HCT116 (cell line): Measurements from ENCODE around the gene MT1X. TPM values are rescaled to one million over a fixed set of nuclear protein-coding genes. Genes with fewer than 3 reads are reported as not detected.

ENCODE experiments used
- ATAC-seq: fragments of 200-7000 bp; cut with Tn5 transposase; 2 replicates; pipeline ENCODE4 v1.9.1; 2020; ENCODE audit warnings: mild to moderate bottlenecking, moderate library complexity
- BruUV-seq: library from RNA; stranded (reverse); fragments of 400-500 nt; replicated peaks from 2 replicates; lab custom pipeline; 2021; lab: Mats Ljungman, UMichigan
- CTCF ChIA-PET: fragments of 300-600 bp; sonication (Branson Sonifier 250); formaldehyde crosslinking; loops from one replicate; lab custom pipeline; 2021; ENCODE audit warnings: antibody characterized with exemption; lab: Charles Lee
- POLR2A ChIA-PET: fragments of 300-600, 350-600 bp; sonication (Branson Sonifier 250); formaldehyde crosslinking; loops from one replicate; lab custom pipeline; 2021; ENCODE audit warnings: antibody characterized with exemption; lab: Charles Lee
- RAD21 ChIA-PET, 2 experiments: fragments of 300-600 bp; sonication (Branson Sonifier 250); formaldehyde crosslinking; loops; one replicate each; lab custom pipeline; 2023; ENCODE audit warnings: low total read pairs in 2 of 2; ENCODE audit not compliant: uncharacterized antibody in 2 of 2, unreplicated experiment in 2 of 2, low non-redundant PET in 1 of 2; lab: Charles Lee
- DNase-seq: peaks from one replicate; pipeline ENCODE4 v3.0.0-alpha.2; 2010; ENCODE audit warnings: low read depth, low spot score
- H2AFZ ChIP-seq: fragments of 200-600 bp; shearing (Covaris generic), sonication (generic); 2 replicates; pipeline ENCODE4 v1.6.1; 2017; ENCODE audit warnings: low read depth, mixed run types, mixed read lengths, antibody characterized with exemption, low read length; ENCODE audit not compliant: poor library complexity, severe bottlenecking
- H3K27ac ChIP-seq: 2 replicates; pipeline ENCODE4 v1.5.1; 2012; ENCODE audit warnings: low read depth, low read length
- H3K27me3 ChIP-seq: fragments of 200-600 bp; sonication (generic); 2 replicates; pipeline ENCODE4 v1.6.1; 2016; ENCODE audit warnings: mixed run types, low read length, mixed read lengths; ENCODE audit not compliant: insufficient read depth
- H3K36me3 ChIP-seq, 2 experiments: fragments of 200-500 bp in 1 of 2; fragments of 200-600 bp in 1 of 2; sonication (Bioruptor generic) in 1 of 2; sonication (generic) in 1 of 2; 2 replicates each; pipeline versions ENCODE4 v1.5.1 to v1.6.1; 2014 to 2016; ENCODE audit warnings: low read length in 2 of 2, inconsistent platforms in 1 of 2, mixed read lengths in 1 of 2, mixed run types in 1 of 2; ENCODE audit not compliant: insufficient read depth in 2 of 2, control insufficient read depth in 1 of 2
- H3K4me1 ChIP-seq, 2 experiments: fragments of 200-600 bp in 1 of 2; sonication (generic) in 1 of 2; 2 replicates each; pipeline versions ENCODE4 v1.5.1 to v1.6.1; 2012 to 2017; ENCODE audit warnings: low read length in 2 of 2, inconsistent platforms in 1 of 2, mild to moderate bottlenecking in 1 of 2, mixed read lengths in 1 of 2, mixed run types in 1 of 2, moderate library complexity in 1 of 2; ENCODE audit not compliant: insufficient read depth in 2 of 2, control insufficient read depth in 1 of 2
- H3K4me2 ChIP-seq: fragments of 200-600 bp; sonication (generic); 2 replicates; pipeline ENCODE4 v1.6.1; 2017; ENCODE audit warnings: mixed run types, low read length, mixed read lengths
- H3K4me3 ChIP-seq, 2 experiments: fragments of 200-600 bp in 1 of 2; sonication (generic) in 1 of 2; replicated peaks in 1 of 2; 2 replicates each; pipeline ENCODE4 v1.5.1; 2011 to 2016; ENCODE audit warnings: low read length in 2 of 2, control low read depth in 1 of 2, low read depth in 1 of 2, mild to moderate bottlenecking in 1 of 2, mixed read lengths in 1 of 2, mixed run types in 1 of 2
- H3K79me2 ChIP-seq: fragments of 200-600 bp; sonication (generic); 2 replicates; pipeline ENCODE4 v1.6.1; 2017; ENCODE audit warnings: mild to moderate bottlenecking, mixed run types, low read length, moderate library complexity, mixed read lengths; ENCODE audit not compliant: insufficient read depth
- H3K9ac ChIP-seq: fragments of 200-600 bp; sonication (generic); 2 replicates; pipeline ENCODE4 v1.6.1; 2016; ENCODE audit warnings: low read length, mixed read lengths
- H3K9me2 ChIP-seq: fragments of 200-600 bp; sonication (generic), shearing (Covaris generic); 2 replicates; pipeline ENCODE4 v1.6.1; 2017; ENCODE audit warnings: mixed run types, mild to moderate bottlenecking, moderate library complexity; ENCODE audit not compliant: insufficient read depth
- H3K9me3 ChIP-seq, 2 experiments: fragments of 200-500 bp in 1 of 2; fragments of 200-600 bp in 1 of 2; sonication (Bioruptor generic) in 1 of 2; sonication (generic) in 1 of 2; 2 replicates each; pipeline ENCODE4 v1.6.1; 2014 to 2017; ENCODE audit warnings: low read length in 2 of 2, mixed read lengths in 2 of 2, inconsistent platforms in 1 of 2, low read depth in 1 of 2, mild to moderate bottlenecking in 1 of 2, mixed run types in 1 of 2, moderate library complexity in 1 of 2; ENCODE audit not compliant: control insufficient read depth in 1 of 2, insufficient read depth in 1 of 2
- H4K20me1 ChIP-seq: fragments of 200-600 bp; sonication (generic), shearing (Covaris generic); 2 replicates; pipeline ENCODE4 v1.6.1; 2017; ENCODE audit warnings: mixed run types, mild to moderate bottlenecking, moderate library complexity; ENCODE audit not compliant: insufficient read depth
- ATF3 ChIP-seq: IDR thresholded peaks from 2 replicates; pipeline ENCODE4 v1.6.1; 2012
- CBX3 ChIP-seq: IDR thresholded peaks from 2 replicates; pipeline ENCODE4 v1.6.1; 2012; ENCODE audit warnings: low read depth
- CEBPB ChIP-seq: IDR thresholded peaks from 2 replicates; pipeline ENCODE4 v1.6.1; 2012; ENCODE audit warnings: low read depth
- EGR1 ChIP-seq: IDR thresholded peaks from 2 replicates; pipeline ENCODE4 v1.6.1; 2012; ENCODE audit warnings: low read depth
- EZH2phosphoT487 ChIP-seq: fragments of 200-600 bp; IDR thresholded peaks from 2 replicates; pipeline ENCODE4 v1.6.1; 2018; ENCODE audit warnings: antibody characterized with exemption, borderline replicate concordance
- JUND ChIP-seq: IDR thresholded peaks from 2 replicates; pipeline ENCODE4 v1.6.1; 2012
- POLR2A ChIP-seq: IDR thresholded peaks from 2 replicates; pipeline ENCODE4 v1.7.0; 2011; ENCODE audit warnings: borderline replicate concordance; ENCODE audit not compliant: insufficient read depth, insufficient read length; ENCODE audit errors: extremely low read depth
- POLR2AphosphoS5 ChIP-seq: IDR thresholded peaks from 2 replicates; pipeline ENCODE4 v1.6.1; 2011; ENCODE audit warnings: mild to moderate bottlenecking, low read depth, low read length, moderate library complexity
- SIN3A ChIP-seq: IDR thresholded peaks from 2 replicates; pipeline ENCODE4 v1.6.1; 2012; ENCODE audit warnings: low read depth
- SP1 ChIP-seq: IDR thresholded peaks from 2 replicates; pipeline ENCODE4 v1.6.1; 2012; ENCODE audit warnings: low read depth
- SRF ChIP-seq: IDR thresholded peaks from 2 replicates; pipeline ENCODE4 v1.6.1; 2012; ENCODE audit warnings: low read depth
- TCF7L2 ChIP-seq: IDR thresholded peaks from 2 replicates; pipeline ENCODE4 v1.7.0; 2011; ENCODE audit warnings: borderline replicate concordance, inconsistent platforms; ENCODE audit not compliant: insufficient read depth, insufficient read length; ENCODE audit errors: extremely low read depth
- YY1 ChIP-seq: IDR thresholded peaks from 2 replicates; pipeline ENCODE4 v1.6.1; 2011; ENCODE audit warnings: low read length, low read depth, moderate library complexity, mild to moderate bottlenecking; ENCODE audit not compliant: insufficient replicate concordance; ENCODE audit errors: extremely low read depth
- ZBTB33 ChIP-seq: IDR thresholded peaks from 2 replicates; pipeline ENCODE4 v1.6.1; 2011; ENCODE audit warnings: mild to moderate bottlenecking, low read length, moderate library complexity; ENCODE audit not compliant: insufficient replicate concordance; ENCODE audit errors: extremely low read depth
- intact Hi-C: fragments of 100-400 bp; cut with micrococcal nuclease; formaldehyde crosslinking; loops from 2 replicates; pipeline ENCODE4 v1.10.0; 2022
- total RNA-seq: library from RNA; stranded (reverse); gene quantifications from one replicate; pipeline ENCODE4 v1.2.1, GENCODE V29; 2021; ENCODE audit not compliant: unreplicated experiment

The MT1X gene
- total RNA-seq, 1 experiment from 2014 or later, result 50.2 TPM

- no peak overlapping the region for H3K4me3 ChIP-seq
- no peaks in the 10 kb centered on the region for H3K79me2 ChIP-seq
- DNase-seq (no peak), ATAC-seq (no peak)
- ChIA-PET CTCF (no interaction called here), RAD21 (interaction anchor here in 1 of 2 experiments (0.6 kb wide), 1 partner anchor 38 kb away, joined by 3 read pairs; no protein-coding TSS in a partner anchor), POLR2A (interaction anchor here (0.8 kb wide), 1 partner anchor 36 kb away, joined by 3 read pairs; no protein-coding TSS in a partner anchor)
- H3K4me2 ChIP-seq, result no peak overlapping the region
- no peak overlapping the region for H3K9ac ChIP-seq
- intact Hi-C loops, result no loop called here
- TF ChIP-seq SP1 (no peak), EGR1 (no peak), YY1 (no peak), SRF (no peak), CEBPB (no peak), POLR2A (no peak), TCF7L2 (no peak), EZH2phosphoT487 (no peak), JUND (no peak), SIN3A (no peak), POLR2AphosphoS5 (no peak), ATF3 (no peak), ZBTB33 (no peak), CBX3 (no peak)
- H3K36me3 ChIP-seq, result no peaks in the 10 kb centered on the region
- H3K9me2 ChIP-seq, result no peaks in the 10 kb centered on the region
- no peaks in the 10 kb centered on the region for H4K20me1 ChIP-seq
- no TSS peak for BruUV-seq
- H2AFZ ChIP-seq, result no peak overlapping the region
- H3K27me3 ChIP-seq, result no peaks in the 10 kb centered on the region
- H3K4me1 ChIP-seq, result peaks cover 5 to 17% of the 10 kb centered on the region in 2 experiments; a peak in 2 of 4 replicates
- no peaks in the 10 kb centered on the region for H3K9me3 ChIP-seq
- H3K27ac ChIP-seq, result no peak overlapping the region
These were observed 19.6 kb upstream of the MT1X start for GRCh38 chr16:56662357-56663354.
